Measurements from ENCODE around the gene XBP1. TPM values are rescaled to one million over a fixed set of nuclear protein-coding genes. Genes with fewer than 3 reads are reported as not detected.
A peak's percentile ranks its signal among the peaks of the same experiment; 100 is the strongest.
"Not testable (repeated sequence)": the region's sequence is repeated elsewhere in the genome, so short reads cannot be mapped to it uniquely, and the experiment has no call there.

The XBP1 gene
- total RNA-seq = 141 TPM

GRCh38 chr22:28800308-28801041 lies at the start of gene XBP1:
TSS of gene XBP1 (minus strand) at chr22:28800569.
- Histone ChIP-seq H3K4me3 (peak within 1 kb of the TSS; percentile 96 to 99), H3K36me3 (peaks cover 3 to 26% of the 10 kb centered on the region in 2 donors), H3K27me3 (no peaks in the 10 kb centered on the region), H3K4me1 (peaks cover 64% of the 10 kb centered on the region), H3K9me3 (no peaks in the 10 kb centered on the region), H3K27ac (peak within 1 kb of the TSS; percentile 100)
- TF ChIP-seq POLR2A (IDR thresholded peaks at IDR 0.05) = peak; percentile 97 to 100
- TF ChIP-seq POLR2AphosphoS5 (IDR thresholded peaks at IDR 0.05; ENCODE audit: insufficient read depth in 1 of 2, low read depth in 1 of 2) = peak; percentile 66 to 87
- TF ChIP-seq, protein P1, sequence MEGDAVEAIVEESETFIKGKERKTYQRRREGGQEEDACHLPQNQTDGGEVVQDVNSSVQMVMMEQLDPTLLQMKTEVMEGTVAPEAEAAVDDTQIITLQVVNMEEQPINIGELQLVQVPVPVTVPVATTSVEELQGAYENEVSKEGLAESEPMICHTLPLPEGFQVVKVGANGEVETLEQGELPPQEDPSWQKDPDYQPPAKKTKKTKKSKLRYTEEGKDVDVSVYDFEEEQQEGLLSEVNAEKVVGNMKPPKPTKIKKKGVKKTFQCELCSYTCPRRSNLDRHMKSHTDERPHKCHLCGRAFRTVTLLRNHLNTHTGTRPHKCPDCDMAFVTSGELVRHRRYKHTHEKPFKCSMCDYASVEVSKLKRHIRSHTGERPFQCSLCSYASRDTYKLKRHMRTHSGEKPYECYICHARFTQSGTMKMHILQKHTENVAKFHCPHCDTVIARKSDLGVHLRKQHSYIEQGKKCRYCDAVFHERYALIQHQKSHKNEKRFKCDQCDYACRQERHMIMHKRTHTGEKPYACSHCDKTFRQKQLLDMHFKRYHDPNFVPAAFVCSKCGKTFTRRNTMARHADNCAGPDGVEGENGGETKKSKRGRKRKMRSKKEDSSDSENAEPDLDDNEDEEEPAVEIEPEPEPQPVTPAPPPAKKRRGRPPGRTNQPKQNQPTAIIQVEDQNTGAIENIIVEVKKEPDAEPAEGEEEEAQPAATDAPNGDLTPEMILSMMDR (IDR thresholded peaks at IDR 0.05) = peak in 1 of 3 experiments; percentile 18
- intact Hi-C loops (cut with DNase I) = no loop called here
- DNase-seq (ENCODE audit: extremely low spot score in 2 of 2) = peak in 1 of 2 donors; percentile 95

- intact Hi-C loops (cut with DNase I) = loop anchor here (5.0 kb wide), 1 partner anchor 195 kb away; no protein-coding TSS in a partner anchor
- no peak overlapping the region for H3K4me3 ChIP-seq
- TF ChIP-seq POLR2AphosphoS5 (IDR thresholded peaks at IDR 0.05; ENCODE audit: insufficient read depth in 1 of 2, low read depth in 1 of 2) (no peak), POLR2A (IDR thresholded peaks at IDR 0.05) (no peak)
- TF ChIP-seq, protein P1 (IDR thresholded peaks at IDR 0.05) = no peak
- H3K27ac ChIP-seq = no peak overlapping the region
- peaks cover 5% of the 10 kb centered on the region for H3K9me3 ChIP-seq
- no peak for DNase-seq (ENCODE audit: extremely low spot score in 2 of 2)
- no peaks in the 10 kb centered on the region for H3K4me1 ChIP-seq
- H3K27me3 ChIP-seq = no peaks in the 10 kb centered on the region
- H3K36me3 ChIP-seq = no peaks in the 10 kb centered on the region
Observed at GRCh38 chr22:28846994-28847393, 46.6 kb upstream of the XBP1 start.

GRCh38 chr22:28844277-28844676 lies 43.9 kb upstream of the XBP1 start:
- H3K27ac ChIP-seq; H3K36me3 ChIP-seq; H3K9me3 ChIP-seq; intact Hi-C loops (cut with DNase I); H3K27me3 ChIP-seq; DNase-seq (ENCODE audit: extremely low spot score in 2 of 2); H3K4me3 ChIP-seq; H3K4me1 ChIP-seq: not testable (repeated sequence)

DNA sequence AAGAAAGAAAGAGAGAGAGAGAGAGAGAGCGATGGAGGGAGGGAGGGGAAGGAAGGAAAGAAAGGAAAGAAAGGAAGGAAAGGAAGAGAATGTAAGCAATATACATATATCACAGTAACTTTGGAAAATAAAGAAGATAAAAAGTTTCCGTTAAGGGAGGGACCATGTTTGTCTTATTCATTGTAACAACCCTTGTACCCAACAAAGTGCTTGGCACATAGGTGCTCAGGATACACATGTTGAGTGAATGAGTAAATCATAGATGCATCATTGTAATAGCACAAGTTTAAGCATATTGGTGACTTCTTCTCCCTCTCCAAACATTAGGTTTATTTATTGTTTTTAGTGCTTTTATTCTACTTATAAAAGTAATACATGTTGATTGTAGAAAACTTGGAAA lies 43.3 kb upstream of the XBP1 start:
- Histone ChIP-seq H3K9me3 (peaks cover 5% of the 10 kb centered on the region), H3K36me3 (no peaks in the 10 kb centered on the region), H3K4me3 (no peak overlapping the region), H3K27me3 (no peaks in the 10 kb centered on the region), H3K4me1 (no peaks in the 10 kb centered on the region), H3K27ac (no peak overlapping the region)
- intact Hi-C loops (cut with DNase I) = no loop called here
- no peak for DNase-seq (ENCODE audit: extremely low spot score in 2 of 2)
- TF ChIP-seq, protein P1 (IDR thresholded peaks at IDR 0.05) = no peak
- TF ChIP-seq POLR2AphosphoS5 (IDR thresholded peaks at IDR 0.05; ENCODE audit: insufficient read depth in 1 of 2, low read depth in 1 of 2) (no peak), POLR2A (IDR thresholded peaks at IDR 0.05) (no peak)

DNA sequence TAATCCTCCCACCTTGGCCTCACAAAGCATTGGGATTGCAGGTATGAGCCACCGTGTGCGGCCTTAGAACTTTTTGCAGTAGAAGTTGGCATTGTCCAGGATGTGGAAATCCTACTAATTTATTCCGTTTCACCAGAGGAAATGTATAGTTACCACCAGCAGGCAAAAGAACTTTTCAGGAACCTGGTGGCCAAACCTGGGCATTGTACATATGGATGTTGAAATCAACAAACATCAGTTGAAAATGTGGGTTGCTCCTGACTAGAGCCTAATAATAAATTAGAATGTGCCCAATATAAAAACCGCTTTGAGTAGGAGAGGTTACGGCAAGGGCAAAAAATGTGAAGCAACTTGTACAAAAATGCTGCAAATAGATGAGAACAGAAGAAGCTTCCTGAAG lies 40.7 kb upstream of the XBP1 start:
- no peaks in the 10 kb centered on the region for H3K36me3 ChIP-seq
- H3K4me3 ChIP-seq = no peak overlapping the region
- H3K27ac ChIP-seq = no peak overlapping the region
- H3K4me1 ChIP-seq = no peaks in the 10 kb centered on the region
- no peak for DNase-seq (ENCODE audit: extremely low spot score in 2 of 2)
- no peak for TF ChIP-seq POLR2A (IDR thresholded peaks at IDR 0.05)
- TF ChIP-seq, protein P1 (IDR thresholded peaks at IDR 0.05) = no peak
- TF ChIP-seq POLR2AphosphoS5 (IDR thresholded peaks at IDR 0.05; ENCODE audit: insufficient read depth in 1 of 2, low read depth in 1 of 2) = no peak
- intact Hi-C loops (cut with DNase I) = no loop called here
- H3K9me3 ChIP-seq = no peaks in the 10 kb centered on the region
- H3K27me3 ChIP-seq = no peaks in the 10 kb centered on the region

Data from vagina (tissue), 2 donors.